Spleen (tissue), 7 donors: Measurements from ENCODE around the gene SLC7A10.

Experiments
- POLR2AphosphoS5 ChIP-seq, 3 donors: sonication (generic); formaldehyde crosslinking; IDR thresholded peaks; one replicate each; pipeline ENCODE4 v1.5.1; 2017; ENCODE audit warnings: antibody characterized with exemption in 3 of 3
- TF ChIP-seq, protein P1 (sequence below), 11 experiments: fragments of 200-600 bp in 7 of 11; fragments of 450-650 bp in 4 of 11; sonication (generic) in 4 of 11; IDR thresholded peaks in 8 of 11; conservative IDR thresholded peaks in 3 of 11; 1 replicate in 7 of 11; 2 replicates in 4 of 11; pipeline versions ENCODE4 v1.4.0 to v1.8.0; 2016 to 2021; ENCODE audit warnings: antibody characterized with exemption in 11 of 11, inconsistent platforms in 4 of 11, mild to moderate bottlenecking in 1 of 11
- donor health status: DM: no; HTN: no; CAD: no; lungs with moderate emphysema.
- donor health status: DM: no; HTN: no; CAD: no.
- donor health status: DM: no; HTN: no; CAD: no.

DNA sequence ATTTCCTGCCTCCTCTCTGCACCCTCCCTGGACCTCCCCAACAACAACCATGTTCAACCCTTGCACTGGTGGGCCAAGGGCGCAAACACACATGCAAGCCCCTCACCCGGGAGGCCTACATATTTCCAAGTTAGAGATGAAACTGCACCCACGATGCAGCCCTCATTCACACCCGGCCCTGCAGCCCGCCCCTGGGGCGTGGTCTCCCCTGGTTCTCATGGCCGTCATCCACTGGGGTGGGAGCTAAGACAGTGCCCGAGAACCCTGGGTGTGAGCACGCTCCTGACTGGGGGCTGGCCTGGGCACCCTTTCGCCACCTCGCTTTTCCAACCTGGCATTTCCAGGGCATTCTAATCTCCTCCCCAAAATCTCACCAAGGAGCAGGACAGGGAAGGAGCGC is 7.0 kb upstream of the SLC7A10 start:
- TF ChIP-seq, protein P1, sequence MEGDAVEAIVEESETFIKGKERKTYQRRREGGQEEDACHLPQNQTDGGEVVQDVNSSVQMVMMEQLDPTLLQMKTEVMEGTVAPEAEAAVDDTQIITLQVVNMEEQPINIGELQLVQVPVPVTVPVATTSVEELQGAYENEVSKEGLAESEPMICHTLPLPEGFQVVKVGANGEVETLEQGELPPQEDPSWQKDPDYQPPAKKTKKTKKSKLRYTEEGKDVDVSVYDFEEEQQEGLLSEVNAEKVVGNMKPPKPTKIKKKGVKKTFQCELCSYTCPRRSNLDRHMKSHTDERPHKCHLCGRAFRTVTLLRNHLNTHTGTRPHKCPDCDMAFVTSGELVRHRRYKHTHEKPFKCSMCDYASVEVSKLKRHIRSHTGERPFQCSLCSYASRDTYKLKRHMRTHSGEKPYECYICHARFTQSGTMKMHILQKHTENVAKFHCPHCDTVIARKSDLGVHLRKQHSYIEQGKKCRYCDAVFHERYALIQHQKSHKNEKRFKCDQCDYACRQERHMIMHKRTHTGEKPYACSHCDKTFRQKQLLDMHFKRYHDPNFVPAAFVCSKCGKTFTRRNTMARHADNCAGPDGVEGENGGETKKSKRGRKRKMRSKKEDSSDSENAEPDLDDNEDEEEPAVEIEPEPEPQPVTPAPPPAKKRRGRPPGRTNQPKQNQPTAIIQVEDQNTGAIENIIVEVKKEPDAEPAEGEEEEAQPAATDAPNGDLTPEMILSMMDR (IDR thresholded peaks at IDR 0.05 in 8 of 11, conservative IDR thresholded peaks at IDR 0.05 in 3 of 11): no peak
- no peak for TF ChIP-seq POLR2AphosphoS5 (IDR thresholded peaks at IDR 0.05)
